ENCODE measurements around the gene DKK3. TPM values are rescaled to one million over a fixed set of nuclear protein-coding genes. Genes with fewer than 3 reads are reported as not detected.
A peak's percentile ranks its signal among the peaks of the same experiment; 100 is the strongest.

The DKK3 gene
- total and polyA plus RNA-seq, 2 experiments from 2014 or later: 16.8 to 31.1 TPM

- ATAC-seq: no peak
- Histone ChIP-seq H3K79me2 (replicated peaks; ENCODE audit: insufficient read depth) (no peaks in the 10 kb centered on the region), H3K27ac (ENCODE audit: low read depth) (no peak overlapping the region), H3F3A (replicated peaks; ENCODE audit: low read depth) (no peaks in the 10 kb centered on the region), H3K36me3 (ENCODE audit: insufficient read depth) (no peaks in the 10 kb centered on the region), H2AFZ (no peak overlapping the region), H4K20me1 (replicated peaks; ENCODE audit: insufficient read depth) (no peaks in the 10 kb centered on the region), H3K9me2 (ENCODE audit: insufficient read depth) (no peaks in the 10 kb centered on the region), H3K27me3 (ENCODE audit: insufficient read depth) (no peaks in the 10 kb centered on the region), H3K4me2 (no peak overlapping the region), H3K4me1 (ENCODE audit: insufficient read depth) (peaks cover 10% of the 10 kb centered on the region; the same call in 1 of the 2 replicates), H3K4me3 (no peak overlapping the region)
- TF ChIP-seq, protein P1, sequence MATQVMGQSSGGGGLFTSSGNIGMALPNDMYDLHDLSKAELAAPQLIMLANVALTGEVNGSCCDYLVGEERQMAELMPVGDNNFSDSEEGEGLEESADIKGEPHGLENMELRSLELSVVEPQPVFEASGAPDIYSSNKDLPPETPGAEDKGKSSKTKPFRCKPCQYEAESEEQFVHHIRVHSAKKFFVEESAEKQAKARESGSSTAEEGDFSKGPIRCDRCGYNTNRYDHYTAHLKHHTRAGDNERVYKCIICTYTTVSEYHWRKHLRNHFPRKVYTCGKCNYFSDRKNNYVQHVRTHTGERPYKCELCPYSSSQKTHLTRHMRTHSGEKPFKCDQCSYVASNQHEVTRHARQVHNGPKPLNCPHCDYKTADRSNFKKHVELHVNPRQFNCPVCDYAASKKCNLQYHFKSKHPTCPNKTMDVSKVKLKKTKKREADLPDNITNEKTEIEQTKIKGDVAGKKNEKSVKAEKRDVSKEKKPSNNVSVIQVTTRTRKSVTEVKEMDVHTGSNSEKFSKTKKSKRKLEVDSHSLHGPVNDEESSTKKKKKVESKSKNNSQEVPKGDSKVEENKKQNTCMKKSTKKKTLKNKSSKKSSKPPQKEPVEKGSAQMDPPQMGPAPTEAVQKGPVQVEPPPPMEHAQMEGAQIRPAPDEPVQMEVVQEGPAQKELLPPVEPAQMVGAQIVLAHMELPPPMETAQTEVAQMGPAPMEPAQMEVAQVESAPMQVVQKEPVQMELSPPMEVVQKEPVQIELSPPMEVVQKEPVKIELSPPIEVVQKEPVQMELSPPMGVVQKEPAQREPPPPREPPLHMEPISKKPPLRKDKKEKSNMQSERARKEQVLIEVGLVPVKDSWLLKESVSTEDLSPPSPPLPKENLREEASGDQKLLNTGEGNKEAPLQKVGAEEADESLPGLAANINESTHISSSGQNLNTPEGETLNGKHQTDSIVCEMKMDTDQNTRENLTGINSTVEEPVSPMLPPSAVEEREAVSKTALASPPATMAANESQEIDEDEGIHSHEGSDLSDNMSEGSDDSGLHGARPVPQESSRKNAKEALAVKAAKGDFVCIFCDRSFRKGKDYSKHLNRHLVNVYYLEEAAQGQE (IDR thresholded peaks at IDR 0.05; ENCODE audit: unreplicated experiment): no peak
- TF ChIP-seq CTCF (conservative IDR thresholded peaks at IDR 0.05; ENCODE audit: low read depth in 2 of 2): peak in 1 of 2 experiments; percentile 43; a peak in 2 of 4 replicates
- no peaks in the 10 kb centered on the region; the same call in 2 of the 3 replicates for H3K9me3 Mint-ChIP-seq
- DNase-seq (ENCODE audit: low spot score): peak; percentile 51
- H3K4me1 Mint-ChIP-seq: peaks cover 19% of the 10 kb centered on the region; the same call in 2 of the 3 replicates
- peak overlapping the region; percentile 62; the same call in 1 of the 2 replicates for H3K27ac Mint-ChIP-seq
- peaks cover 14% of the 10 kb centered on the region; the same call in 2 of the 3 replicates for H3K36me3 Mint-ChIP-seq (ENCODE audit: low read depth)
- no peak overlapping the region for H3K4me3 Mint-ChIP-seq
- no peaks in the 10 kb centered on the region for H3K27me3 Mint-ChIP-seq (ENCODE audit: insufficient read depth, low read depth, poor library complexity)
Measured at GRCh38 chr11:11987503-11988022, 20.9 kb downstream of the DKK3 start.

DNA sequence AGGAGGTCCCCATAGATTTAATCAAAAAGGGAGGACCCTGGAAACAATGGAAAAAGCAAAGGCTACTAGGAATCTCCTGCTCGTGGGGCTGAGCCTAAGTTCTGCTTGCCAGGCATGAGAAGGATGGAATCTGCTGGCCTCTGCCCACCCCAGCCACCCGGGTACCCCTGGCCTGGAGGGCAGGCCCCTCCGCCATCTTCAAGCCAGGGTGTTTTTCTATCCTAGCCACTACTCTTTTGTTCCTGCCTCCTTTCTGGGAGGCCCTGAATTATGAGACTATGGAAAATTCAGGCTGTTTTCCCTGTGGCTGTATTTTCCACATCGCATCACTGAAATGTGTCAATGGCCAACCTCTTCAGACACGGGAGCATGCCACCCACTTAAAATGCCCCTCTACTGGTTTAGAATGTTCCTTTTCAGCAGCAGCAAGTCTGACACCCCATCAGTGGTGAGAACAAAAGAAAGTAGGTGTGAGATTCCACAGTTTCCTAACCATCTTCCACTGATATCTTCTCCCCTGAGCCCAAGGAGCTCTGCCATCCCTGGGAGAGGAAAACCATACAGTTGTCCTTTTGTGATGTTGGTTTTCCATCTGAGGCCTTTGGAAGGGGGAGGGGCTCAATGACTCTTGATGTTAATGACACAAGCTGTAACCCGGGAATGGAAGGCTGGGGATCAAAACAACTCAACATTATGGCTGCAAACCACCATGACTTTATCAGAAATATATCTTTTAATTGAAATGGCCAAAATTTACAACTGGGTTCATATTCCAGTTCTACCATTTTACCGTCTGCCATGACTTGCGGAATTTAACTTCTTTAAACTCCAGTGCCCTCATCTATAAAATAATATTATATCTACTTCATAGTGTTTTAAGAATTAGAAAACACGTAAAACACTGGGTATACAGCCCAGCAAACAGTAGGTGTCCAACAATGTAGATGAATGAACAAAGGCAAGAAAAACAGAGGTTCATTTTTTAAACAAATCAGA lies 22.2 kb downstream of the DKK3 start:
- Histone ChIP-seq H2AFZ (no peak overlapping the region), H3K4me2 (no peak overlapping the region), H3K36me3 (ENCODE audit: insufficient read depth) (no peaks in the 10 kb centered on the region), H3K27me3 (ENCODE audit: insufficient read depth) (no peaks in the 10 kb centered on the region), H3K9me2 (ENCODE audit: insufficient read depth) (no peaks in the 10 kb centered on the region), H4K20me1 (replicated peaks; ENCODE audit: insufficient read depth) (no peaks in the 10 kb centered on the region), H3K4me3 (no peak overlapping the region), H3F3A (replicated peaks; ENCODE audit: low read depth) (no peaks in the 10 kb centered on the region), H3K4me1 (ENCODE audit: insufficient read depth) (peaks cover 10% of the 10 kb centered on the region; the same call in 1 of the 2 replicates), H3K27ac (ENCODE audit: low read depth) (no peak overlapping the region), H3K79me2 (replicated peaks; ENCODE audit: insufficient read depth) (no peaks in the 10 kb centered on the region)
- ATAC-seq (no peak), DNase-seq (ENCODE audit: low spot score) (peak; percentile 30)
- Mint-ChIP-seq H3K36me3 (ENCODE audit: low read depth) (peaks cover 17% of the 10 kb centered on the region; the same call in 2 of the 3 replicates), H3K4me1 (peaks cover 16% of the 10 kb centered on the region; the same call in 2 of the 3 replicates), H3K4me3 (no peak overlapping the region), H3K27me3 (ENCODE audit: insufficient read depth, low read depth, poor library complexity) (peaks cover 1% of the 10 kb centered on the region), H3K9me3 (no peaks in the 10 kb centered on the region; the same call in 2 of the 3 replicates), H3K27ac (peak overlapping the region; percentile 80; the same call in 1 of the 2 replicates)
- TF ChIP-seq CREB1 (CRISPR knock-in tag; IDR thresholded peaks at IDR 0.05; ENCODE audit: low read depth) (no peak), ZNF331 (CRISPR knock-in tag; IDR thresholded peaks at IDR 0.05; ENCODE audit: low read depth) (no peak), POLR2AphosphoS5 (IDR thresholded peaks at IDR 0.05; ENCODE audit: low read depth) (no peak), ZNF114 (CRISPR knock-in tag; IDR thresholded peaks at IDR 0.05) (no peak), CTCF (conservative IDR thresholded peaks at IDR 0.05; ENCODE audit: low read depth in 2 of 2) (no peak), JUNB (IDR thresholded peaks at IDR 0.05; ENCODE audit: unreplicated experiment) (no peak), NANOG (IDR thresholded peaks at IDR 0.05; ENCODE audit: borderline replicate concordance) (no peak)
- TF ChIP-seq, protein P2, sequence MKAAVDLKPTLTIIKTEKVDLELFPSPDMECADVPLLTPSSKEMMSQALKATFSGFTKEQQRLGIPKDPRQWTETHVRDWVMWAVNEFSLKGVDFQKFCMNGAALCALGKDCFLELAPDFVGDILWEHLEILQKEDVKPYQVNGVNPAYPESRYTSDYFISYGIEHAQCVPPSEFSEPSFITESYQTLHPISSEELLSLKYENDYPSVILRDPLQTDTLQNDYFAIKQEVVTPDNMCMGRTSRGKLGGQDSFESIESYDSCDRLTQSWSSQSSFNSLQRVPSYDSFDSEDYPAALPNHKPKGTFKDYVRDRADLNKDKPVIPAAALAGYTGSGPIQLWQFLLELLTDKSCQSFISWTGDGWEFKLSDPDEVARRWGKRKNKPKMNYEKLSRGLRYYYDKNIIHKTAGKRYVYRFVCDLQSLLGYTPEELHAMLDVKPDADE (IDR thresholded peaks at IDR 0.05): no peak
